HG03196 (cell line): ENCODE data around the gene INPP4B.

Experiments
- ATAC-seq: cut with Tn5 transposase; IDR thresholded peaks from one replicate; pipeline ENCODE4 v1.9.1; 2021; ENCODE audit not compliant: unreplicated experiment

Gene INPP4B

GRCh38 chr4:142355421-142355930, 490.6 kb downstream of the INPP4B start:
- no peak for ATAC-seq

- no peak for ATAC-seq
Observed at GRCh38 chr4:142354794-142355420, 491.2 kb downstream of the INPP4B start.

GRCh38 chr4:142354041-142354440, 492.1 kb downstream of the INPP4B start:
- ATAC-seq, result no peak

DNA sequence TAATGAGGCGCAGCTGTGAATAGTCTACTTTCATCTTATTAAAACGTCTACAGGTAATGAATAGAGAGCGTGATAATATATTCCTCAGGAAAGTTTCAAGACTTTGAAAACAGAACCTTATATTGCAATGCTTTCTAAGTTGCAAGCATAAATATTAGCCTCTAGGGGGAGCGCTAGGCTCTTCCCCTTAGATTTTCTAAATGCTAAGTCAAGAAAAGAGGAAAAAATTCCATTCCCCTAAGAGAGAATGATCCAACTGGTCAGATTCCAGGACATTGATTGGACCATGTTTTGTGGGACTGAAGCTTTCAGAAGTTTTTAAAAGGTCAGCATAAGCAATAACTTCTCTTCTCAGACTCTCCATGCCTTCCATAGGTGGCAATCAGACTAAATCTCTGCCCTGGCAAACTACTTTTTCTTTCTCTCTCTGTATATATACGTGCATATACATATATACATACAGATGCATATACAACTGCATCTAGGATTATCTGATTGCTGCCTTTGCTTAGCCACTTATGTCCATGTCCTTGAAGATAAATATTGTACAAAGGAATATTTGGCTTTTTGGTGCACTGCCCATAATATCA, 492.9 kb downstream of the INPP4B start:
- ATAC-seq, result no peak

GRCh38 chr4:142352712-142353111, 493.4 kb downstream of the INPP4B start:
- ATAC-seq, result no peak

DNA sequence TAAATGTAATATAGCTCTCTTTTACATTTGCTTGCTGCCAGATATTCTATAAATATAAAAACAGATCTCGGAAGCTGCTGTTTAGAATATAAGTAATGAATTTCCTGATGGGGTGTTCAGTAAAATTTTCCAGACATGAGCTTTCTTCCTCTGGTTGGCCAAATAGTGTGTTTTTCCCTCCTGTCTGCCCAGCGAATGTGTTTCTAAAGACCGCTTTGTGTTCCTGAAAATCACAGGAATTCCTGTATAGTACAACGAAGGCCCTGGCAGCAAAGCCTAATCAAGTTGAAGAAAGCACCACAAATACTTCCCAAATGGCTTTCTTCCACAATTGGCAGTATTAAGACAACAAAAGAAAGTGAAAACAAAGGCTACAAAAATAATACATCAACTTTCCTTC, 494.1 kb downstream of the INPP4B start:
- no peak for ATAC-seq

DNA sequence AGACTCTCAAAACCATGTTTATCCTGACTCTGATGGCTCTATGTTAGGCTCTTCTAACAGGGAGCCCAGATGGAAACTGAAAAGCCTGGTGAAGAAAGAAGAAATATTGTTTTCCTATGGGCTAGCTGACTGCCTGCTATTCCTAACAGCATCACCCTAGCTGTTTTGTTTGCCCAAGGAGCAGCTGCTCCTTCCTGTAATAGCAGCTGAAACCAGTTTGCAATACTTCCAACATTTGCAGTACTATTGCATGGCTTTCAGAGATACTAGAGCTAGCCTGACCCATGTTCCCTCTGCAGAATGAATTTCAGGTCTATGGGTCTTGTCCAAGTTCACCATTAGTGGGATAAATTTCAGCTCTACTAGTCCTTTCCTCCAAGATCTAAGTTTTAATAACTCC, 495.2 kb downstream of the INPP4B start:
- no peak for ATAC-seq

DNA sequence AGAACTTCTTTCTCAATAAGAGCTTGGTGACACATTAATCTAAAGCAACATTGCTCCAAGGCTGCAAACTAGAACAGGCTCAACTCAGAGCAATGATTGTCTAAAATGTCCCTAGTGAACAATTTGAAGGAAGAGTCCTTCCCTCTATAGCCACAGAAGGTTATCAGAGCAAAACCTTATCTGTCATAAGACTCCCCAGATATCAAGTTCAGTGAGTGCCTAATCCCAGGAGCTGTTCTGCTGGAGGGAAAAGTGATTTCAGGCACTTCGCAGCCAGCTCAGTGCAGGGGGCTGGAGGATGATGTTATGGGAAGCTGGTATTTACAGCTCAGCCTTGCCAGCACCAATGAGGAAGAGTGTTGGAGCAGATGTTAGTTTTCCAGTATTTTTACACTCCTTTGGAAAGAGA, 497.5 kb downstream of the INPP4B start:
- ATAC-seq, result no peak

GRCh38 chr4:142347241-142347640, 498.9 kb downstream of the INPP4B start:
- ATAC-seq, result no peak

GRCh38 chr4:142345924-142346323, 500.2 kb downstream of the INPP4B start:
- no peak for ATAC-seq

DNA sequence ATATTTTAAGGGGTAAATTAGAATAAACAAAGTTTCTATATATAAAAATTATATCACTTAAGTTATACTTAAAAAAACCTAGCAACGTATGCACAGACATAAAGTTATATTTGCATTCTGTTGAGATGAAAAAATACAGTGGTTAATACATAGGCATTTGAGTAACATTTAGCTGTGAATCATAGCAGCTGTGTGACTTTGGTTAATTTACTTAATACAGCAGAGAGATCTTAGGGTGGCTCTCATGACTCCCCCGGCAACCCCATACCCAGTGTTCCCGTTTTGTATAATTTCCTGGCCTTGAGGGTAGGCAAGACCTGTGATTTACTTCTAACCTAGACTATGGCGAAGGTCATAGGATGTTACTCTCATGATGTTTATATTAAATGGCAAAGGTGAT, 504.8 kb downstream of the INPP4B start:
- ATAC-seq, result no peak

DNA sequence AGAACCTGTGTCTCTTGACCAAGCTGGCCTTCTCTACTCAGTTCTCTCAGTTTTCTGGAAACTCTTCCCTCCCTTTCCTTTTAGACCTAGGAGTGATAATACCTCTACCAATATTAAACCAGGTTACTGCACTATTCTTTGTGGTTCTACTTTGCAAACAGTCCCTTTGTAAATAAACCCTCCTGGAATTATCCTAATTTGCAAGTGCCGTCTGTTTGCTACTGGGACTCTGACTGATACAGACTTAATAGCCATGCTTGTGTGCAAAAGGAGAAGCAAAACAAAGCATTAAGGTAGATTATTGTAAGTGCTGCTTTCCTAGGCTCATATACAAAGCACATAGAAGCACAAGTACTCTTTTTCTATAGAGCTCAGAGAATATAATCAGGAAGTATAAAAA, 507.0 kb downstream of the INPP4B start:
- ATAC-seq, result no peak

GRCh38 chr4:142336251-142336934, 509.7 kb downstream of the INPP4B start:
- no peak for ATAC-seq

DNA sequence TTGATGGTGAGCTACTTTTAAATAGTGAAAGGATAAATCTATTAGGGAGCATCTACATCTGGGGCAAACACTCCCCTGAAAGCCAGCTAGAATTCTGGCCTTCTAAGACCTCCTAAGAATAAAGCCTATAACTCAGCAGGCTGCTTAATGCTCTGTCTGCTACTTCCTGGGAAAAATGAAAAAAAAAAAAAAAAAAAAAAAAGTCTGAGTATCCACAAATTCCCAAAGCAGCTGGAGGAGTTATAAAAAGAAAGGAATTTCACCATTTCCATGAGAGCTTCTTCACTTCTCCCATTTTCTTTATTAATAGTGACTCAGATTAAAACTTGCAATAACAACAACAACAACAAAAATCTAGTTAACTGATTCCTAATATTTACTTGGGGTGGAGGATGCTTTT, 511.2 kb downstream of the INPP4B start:
- ATAC-seq, result no peak

GRCh38 chr4:142331646-142332045, 514.5 kb downstream of the INPP4B start:
- ATAC-seq, result no peak

DNA sequence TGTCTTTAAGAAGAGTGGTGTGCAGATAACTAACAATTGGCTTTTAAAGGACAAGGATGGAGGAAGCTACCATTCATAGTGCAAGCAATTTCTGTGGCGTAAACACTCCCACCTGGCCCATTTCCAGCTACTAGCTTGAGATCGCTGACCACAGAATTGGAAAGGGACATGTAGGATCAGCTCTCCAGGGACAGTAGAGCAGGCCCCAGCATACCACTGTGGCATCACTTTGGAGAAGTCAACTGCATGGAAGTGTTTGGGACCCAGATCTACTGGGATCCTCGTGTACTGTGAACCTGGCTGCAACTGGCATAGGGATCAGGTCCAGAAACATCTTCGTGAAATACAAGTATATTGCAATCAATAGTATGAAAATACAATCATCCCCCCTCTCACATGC, 515.0 kb downstream of the INPP4B start:
- no peak for ATAC-seq

GRCh38 chr4:142330311-142330710, 515.8 kb downstream of the INPP4B start:
- no peak for ATAC-seq

DNA sequence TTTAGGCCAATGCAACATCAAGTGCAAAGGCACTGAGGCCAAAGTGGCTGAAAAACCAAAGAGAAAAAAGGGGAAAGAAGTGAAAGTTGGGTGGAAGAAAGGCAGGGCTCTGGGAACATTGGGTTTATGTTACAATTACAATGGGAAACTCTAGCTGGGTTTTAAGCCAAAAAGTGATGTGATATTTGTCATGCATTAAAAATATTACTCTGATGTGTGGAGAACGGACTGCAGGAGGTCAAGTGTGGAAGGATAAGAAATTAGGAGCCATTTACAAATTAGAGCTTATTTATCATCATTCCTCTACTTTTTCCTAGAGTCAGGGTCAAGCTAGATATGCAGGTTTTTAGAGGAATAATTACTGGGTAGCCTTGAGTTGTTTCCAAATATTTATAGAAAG, 516.8 kb downstream of the INPP4B start:
- no peak for ATAC-seq

DNA sequence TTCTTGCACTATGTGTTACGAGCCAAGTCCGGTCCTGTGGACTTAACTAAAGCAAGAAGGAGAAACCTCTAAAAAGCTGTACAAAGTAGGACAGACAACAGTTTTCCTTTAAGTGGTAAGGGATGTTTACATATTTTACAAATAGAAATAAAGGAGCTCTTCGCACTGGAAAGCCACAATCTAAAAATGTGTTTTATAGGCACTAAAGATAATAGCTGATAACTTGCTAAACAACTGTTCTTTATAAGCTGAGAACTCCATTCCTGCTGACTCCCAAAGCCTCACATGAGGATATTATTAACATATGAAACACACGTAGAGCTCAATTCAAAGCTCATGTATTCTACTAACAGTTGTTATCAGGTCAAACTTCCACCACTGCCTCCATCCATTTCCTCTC, 519.9 kb downstream of the INPP4B start:
- no peak for ATAC-seq

DNA sequence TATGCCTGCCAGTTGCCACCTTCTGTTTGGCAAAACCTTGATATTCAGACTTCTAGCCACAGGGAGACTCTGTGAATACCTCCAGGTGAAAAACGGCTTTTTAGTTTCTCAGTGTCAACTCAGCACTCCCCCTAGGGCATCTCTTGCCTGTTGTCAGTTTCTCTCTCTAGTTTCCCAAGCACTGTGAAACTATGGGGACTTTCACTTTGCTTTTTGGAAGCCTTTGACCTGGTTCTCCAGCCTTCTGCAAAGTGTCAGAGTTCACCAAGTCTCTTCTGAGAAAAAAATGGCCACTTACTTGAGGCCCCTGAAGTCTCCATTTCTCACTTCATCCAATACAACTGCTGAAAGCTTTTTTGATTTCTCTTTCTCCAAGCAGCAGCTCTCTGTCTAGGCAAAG, 521.5 kb downstream of the INPP4B start:
- no peak for ATAC-seq

GRCh38 chr4:142322996-142323395, 523.1 kb downstream of the INPP4B start:
- ATAC-seq, result no peak

DNA sequence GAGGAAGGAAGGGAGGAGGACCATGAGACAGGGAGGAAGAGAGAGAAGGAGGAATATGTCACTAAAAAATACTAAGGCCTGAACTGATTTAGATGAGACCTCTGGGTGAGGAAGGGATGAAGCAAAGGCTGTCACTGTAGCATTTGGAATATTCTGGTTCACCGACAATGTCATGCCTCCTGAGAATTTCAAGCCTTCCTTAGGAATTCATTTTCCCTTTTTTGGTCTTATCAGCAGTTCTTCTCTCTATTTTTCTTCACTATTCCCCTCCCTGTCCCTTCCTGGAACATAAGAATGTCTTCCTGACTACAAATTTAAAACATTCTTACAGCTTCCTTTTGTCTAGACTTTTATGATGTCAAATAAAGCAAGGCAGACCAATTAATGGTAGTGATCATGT, 527.8 kb downstream of the INPP4B start:
- ATAC-seq, result no peak
